Choroid plexus epithelial cell (primary cell): ENCODE data around the gene TLK1.

ENCODE experiments used
- DNase-seq: peaks from one replicate; pipeline ENCODE4 v3.0.0-alpha.2; 2010; ENCODE audit warnings: low read depth
- H3K4me3 ChIP-seq: 2 replicates; pipeline ENCODE4 v1.5.1; 2011; ENCODE audit warnings: low read depth, mild to moderate bottlenecking, control low read depth, low read length, moderate library complexity
- CTCF ChIP-seq: conservative IDR thresholded peaks from 2 replicates; pipeline ENCODE4 v1.5.1; 2011; ENCODE audit warnings: low read depth, mild to moderate bottlenecking, control low read depth, inconsistent platforms, low read length, moderate library complexity

Gene TLK1

GRCh38 chr2:171150694-171151285 lies 9.9 kb downstream of the TLK1 start:
- H3K4me3 ChIP-seq: no peak overlapping the region
- no peak for DNase-seq
- TF ChIP-seq CTCF: no peak

- DNase-seq: no peak
- no peak for TF ChIP-seq CTCF
- H3K4me3 ChIP-seq: no peak overlapping the region
Measured at GRCh38 chr2:171149986-171150693, 10.6 kb downstream of the TLK1 start.

- H3K4me3 ChIP-seq: no peak overlapping the region
- no peak for TF ChIP-seq CTCF
- no peak for DNase-seq
Measured at GRCh38 chr2:171149171-171149938, 11.3 kb downstream of the TLK1 start.

GRCh38 chr2:171147081-171147480 lies 13.6 kb downstream of the TLK1 start:
- DNase-seq: no peak
- TF ChIP-seq CTCF: no peak
- no peak overlapping the region for H3K4me3 ChIP-seq

GRCh38 chr2:171146633-171147032 lies 14.1 kb downstream of the TLK1 start:
- no peak for DNase-seq
- H3K4me3 ChIP-seq: no peak overlapping the region
- TF ChIP-seq CTCF: no peak

- no peak overlapping the region for H3K4me3 ChIP-seq
- no peak for TF ChIP-seq CTCF
- DNase-seq: no peak
Measured at GRCh38 chr2:171146071-171146470, 14.6 kb downstream of the TLK1 start.
